Measurements from ENCODE around the gene REEP3. TPM values are rescaled to one million over a fixed set of nuclear protein-coding genes. Genes with fewer than 3 reads are reported as not detected.

REEP3 gene
- total and polyA plus RNA-seq, 2 of the 8 experiments (the other 6 are each of a cell fraction or from before 2014, with no cell fraction given): 5.8 to 31.5 TPM

- no peak overlapping the region for H2BK120ac ChIP-seq (replicated peaks; ENCODE audit: low read depth, low read length)
- H3K9me3 ChIP-seq (ENCODE audit: insufficient read depth in 2 of 2, low read depth in 1 of 2, low read length in 1 of 2): no peaks in the 10 kb centered on the region
- ChIA-PET CTCF (ENCODE audit: partially characterized antibody) (interaction anchor here (1.4 kb wide), 1 partner anchor 17 kb away, joined by 3 read pairs; no protein-coding TSS in a partner anchor), POLR2A (ENCODE audit: partially characterized antibody) (interaction anchor here (0.6 kb wide), 1 partner anchor 276 kb away, joined by 4 read pairs; no protein-coding TSS in a partner anchor)
- H2BK5ac ChIP-seq (ENCODE audit: low read depth, low read length): no peak overlapping the region
- 89% methylated on average over 1 of the region's 1 CpG; no CpG with 5 or more reads in 1 of the 2 experiments for WGBS, 2 experiments (ENCODE audit: extremely low coverage in 1 of 2, insufficient coverage in 1 of 2, insufficient read length in 1 of 2, insufficient replicate concordance in 2 of 2, low coverage in 1 of 2, low lambda C conversion rate in 2 of 2, missing lambda C conversion rate in 1 of 2)
- H3K4me1 ChIP-seq (replicated peaks in 1 of 4; ENCODE audit: control insufficient read depth in 3 of 4, insufficient read depth in 4 of 4, low read length in 3 of 4): peaks cover 0 to 2% (median 0%) of the 10 kb centered on the region in 4 experiments; a peak in 1 of 7 replicates
- TF ChIP-seq PHF8 (conservative IDR thresholded peaks at IDR 0.05; ENCODE audit: low read depth, low read length): no peak
- no peak for TF ChIP-seq CHD2 (IDR thresholded peaks at IDR 0.05; ENCODE audit: low read length)
- no peak for TF ChIP-seq NANOG (IDR thresholded peaks at IDR 0.05; ENCODE audit: insufficient read depth, low read depth, low read length, poor library complexity, severe bottlenecking)
- no peak overlapping the region for H3K27ac ChIP-seq (ENCODE audit: low read depth, low read length)
- no peaks in the 10 kb centered on the region; the same call in 1 of the 2 replicates for H3K79me1 ChIP-seq (ENCODE audit: low read depth, low read length)
- H4K91ac ChIP-seq (replicated peaks; ENCODE audit: insufficient read length, low read length): no peak overlapping the region
- no peak overlapping the region for H4K5ac ChIP-seq (ENCODE audit: insufficient read length, low read depth, low read length)
- no peak overlapping the region for H3K4ac ChIP-seq (replicated peaks; ENCODE audit: insufficient read length, low read depth, low read length)
- peaks cover 0 to 80% of the 10 kb centered on the region in 2 experiments; a peak in 2 of 4 replicates for H3K79me2 ChIP-seq (ENCODE audit: control insufficient read depth in 1 of 2, insufficient read depth in 2 of 2, low read length in 2 of 2)
- H3K4me2 ChIP-seq (ENCODE audit: insufficient read depth in 1 of 2, low read depth in 2 of 2, low read length in 2 of 2): no peak overlapping the region
- no peak overlapping the region for H3K18ac ChIP-seq (ENCODE audit: extremely low read depth, low read length)
- no peak overlapping the region for H4K8ac ChIP-seq (ENCODE audit: extremely low read depth, insufficient read depth, low read length)
- no peak overlapping the region for H3K9ac ChIP-seq (replicated peaks in 1 of 4; ENCODE audit: extremely low read depth in 1 of 4, low read depth in 3 of 4, low read length in 3 of 4)
- FAIRE-seq (no peak), DNase-seq (ENCODE audit: low read depth in 1 of 2, low spot score in 2 of 2) (no peak)
- no peak overlapping the region for H3K14ac ChIP-seq (ENCODE audit: insufficient read length)
- no peak overlapping the region for H2AK5ac ChIP-seq (ENCODE audit: low read depth, low read length)
- H4K20me1 ChIP-seq (replicated peaks in 1 of 2; ENCODE audit: control insufficient read depth in 1 of 2, insufficient read depth in 2 of 2, low read length in 2 of 2): peaks cover 0 to 1% of the 10 kb centered on the region in 2 experiments
- no peak overlapping the region for H3K23ac ChIP-seq (ENCODE audit: insufficient read length)
- no peak overlapping the region for H2BK20ac ChIP-seq (ENCODE audit: low read length)
- no peaks in the 10 kb centered on the region for H3K27me3 ChIP-seq (replicated peaks in 1 of 4; ENCODE audit: control insufficient read depth in 3 of 4, extremely low read depth in 1 of 4, insufficient read depth in 3 of 4, low read length in 3 of 4)
- no peak overlapping the region for H2BK15ac ChIP-seq (ENCODE audit: low read length)
- no peak overlapping the region for H3K56ac ChIP-seq (replicated peaks; ENCODE audit: insufficient read length, low read depth, low read length)
- no peaks in the 10 kb centered on the region for H3K36me3 ChIP-seq (ENCODE audit: control insufficient read depth in 2 of 4, insufficient read depth in 4 of 4, low read length in 3 of 4)
- H3K23me2 ChIP-seq (ENCODE audit: low read depth, low read length): no peaks in the 10 kb centered on the region; the same call in 1 of the 2 replicates
- H3K4me3 ChIP-seq (ENCODE audit: extremely low read depth in 1 of 4, insufficient read depth in 2 of 4, low read depth in 3 of 4, low read length in 4 of 4): no peak overlapping the region
- H2AFZ ChIP-seq (ENCODE audit: low read length): no peak overlapping the region
- H2BK12ac ChIP-seq (ENCODE audit: low read depth, low read length): no peak overlapping the region
These were observed 23.9 kb upstream of the REEP3 start for GRCh38 chr10:63497321-63497720.

Measured in H1 (cell line).